HepG2 (cell line): ENCODE measurements around the gene HMHB1. TPM values are rescaled to one million over a fixed set of nuclear protein-coding genes. Genes with fewer than 3 reads are reported as not detected.

Experiments
- ATAC-seq: fragments of 200-7000 bp; cut with Tn5 transposase; 3 replicates; pipeline ENCODE4 v1.9.1; 2020; ENCODE audit warnings: mild to moderate bottlenecking, moderate library complexity
- BruUV-seq: library from RNA; stranded (reverse); fragments of 400-500 nt; replicated peaks from 2 replicates; lab custom pipeline; 2021; lab: Mats Ljungman, UMichigan
- CTCF ChIA-PET: fragments of 300-600 bp; formaldehyde crosslinking; extraction: SDS; loops from one replicate; lab custom pipeline; 2021; ENCODE audit warnings: low total read pairs, inconsistent platforms, low intra/inter-chr PET ratio; lab: Yijun Ruan, JAX
- POLR2A ChIA-PET: fragments of 350-600 bp; sonication (Branson Sonifier 250); formaldehyde crosslinking; loops from one replicate; lab custom pipeline; 2020; ENCODE audit warnings: antibody characterized with exemption, inconsistent platforms; lab: Yijun Ruan, JAX
- DNase-seq: peaks from one replicate; pipeline ENCODE4 v3.0.0-alpha.2; 2015; ENCODE audit warnings: low spot score
- FAIRE-seq: peaks from 3 replicates; lab custom pipeline; 2011; peaks lifted over from hg19 to GRCh38; lab: Jason Lieb, UNC
- H2AFZ ChIP-seq: one replicate; pipeline ENCODE4 v1.6.1; 2011; ENCODE audit warnings: low read length, inconsistent platforms
- H3K27ac ChIP-seq: fragments of 300-600 bp; 3 replicates; pipeline ENCODE4 v1.8.0; 2011; ENCODE audit warnings: mixed run types, mild to moderate bottlenecking, mixed read lengths, low read length, inconsistent platforms; ENCODE audit not compliant: insufficient read depth; ENCODE audit errors: extremely low read length
- H3K27me3 ChIP-seq, 2 experiments: fragments of 200-600 bp in 1 of 2; 2 replicates in 1 of 2; 3 replicates in 1 of 2; pipeline versions ENCODE4 v1.6.0 to v1.8.0; 2011; ENCODE audit warnings: low read length in 2 of 2, mild to moderate bottlenecking in 2 of 2, moderate library complexity in 2 of 2, inconsistent platforms in 1 of 2; ENCODE audit not compliant: insufficient read depth in 2 of 2, control insufficient read depth in 1 of 2
- H3K36me3 ChIP-seq, 2 experiments: fragments of 200-600 bp in 1 of 2; replicated peaks in 1 of 2; 2 replicates in 1 of 2; 3 replicates in 1 of 2; pipeline versions ENCODE4 v1.5.1 to v1.8.0; 2011; ENCODE audit warnings: low read length in 2 of 2, inconsistent platforms in 1 of 2; ENCODE audit not compliant: insufficient read depth in 2 of 2, control insufficient read depth in 1 of 2
- H3K4me1 ChIP-seq: 2 replicates; pipeline ENCODE4 v1.5.1; 2012; ENCODE audit warnings: low read length, inconsistent platforms; ENCODE audit not compliant: insufficient read depth
- H3K4me2 ChIP-seq: 2 replicates; pipeline ENCODE4 v1.6.0; 2011; ENCODE audit warnings: low read depth, low read length, inconsistent platforms
- H3K4me3 ChIP-seq, 3 experiments: fragments of 200-600 bp in 1 of 3; sonication (generic), shearing (Covaris generic) in 1 of 3; replicated peaks in 1 of 3; 2 replicates each; pipeline ENCODE4 v1.5.1; 2011 to 2016; ENCODE audit warnings: low read length in 3 of 3, inconsistent platforms in 2 of 3, low read depth in 2 of 3, mild to moderate bottlenecking in 2 of 3, control low read depth in 1 of 3, mixed read lengths in 1 of 3; ENCODE audit not compliant: insufficient read depth in 1 of 3
- H3K79me2 ChIP-seq: one replicate; pipeline ENCODE4 v1.6.1; 2011; ENCODE audit warnings: low read length, inconsistent platforms; ENCODE audit not compliant: insufficient read depth
- H3K9ac ChIP-seq: 2 replicates; pipeline ENCODE4 v1.6.0; 2011; ENCODE audit warnings: mild to moderate bottlenecking, low read depth, low read length, inconsistent platforms; ENCODE audit not compliant: insufficient read depth
- H3K9me3 ChIP-seq: 2 replicates; pipeline ENCODE4 v1.5.1; 2012; ENCODE audit warnings: mild to moderate bottlenecking, low read length
- H4K20me1 ChIP-seq: 2 replicates; pipeline ENCODE4 v1.6.0; 2011; ENCODE audit warnings: inconsistent platforms, mild to moderate bottlenecking, low read length, moderate library complexity; ENCODE audit not compliant: insufficient read depth
- AKNA ChIP-seq: sonication (generic); formaldehyde crosslinking; IDR thresholded peaks from 2 replicates; pipeline ENCODE4 v1.4.0; 2020; ENCODE audit warnings: missing genetic modification reagents, borderline replicate concordance
- GMEB1 ChIP-seq: sonication (generic); formaldehyde crosslinking; IDR thresholded peaks from 2 replicates; pipeline ENCODE4 v1.5.1; 2020; ENCODE audit warnings: missing genetic modification reagents, mild to moderate bottlenecking, borderline replicate concordance
- MEIS1 ChIP-seq: sonication (generic); formaldehyde crosslinking; IDR thresholded peaks from 2 replicates; pipeline ENCODE4 v1.9.0; 2021; ENCODE audit warnings: mild to moderate bottlenecking, missing genetic modification reagents, moderate library complexity, borderline replicate concordance
- SMARCC2 ChIP-seq: fragments of 450-650 bp; IDR thresholded peaks from 2 replicates; pipeline ENCODE4 v1.6.1; 2017; ENCODE audit warnings: antibody characterized with exemption, mild to moderate bottlenecking
- SMARCE1 ChIP-seq: fragments of 450-650 bp; IDR thresholded peaks from 2 replicates; pipeline ENCODE4 v1.6.1; 2017; ENCODE audit warnings: borderline replicate concordance
- SP4 ChIP-seq: sonication (generic); formaldehyde crosslinking; IDR thresholded peaks from 2 replicates; pipeline ENCODE4 v1.8.1; 2023; ENCODE audit warnings: mild to moderate bottlenecking, missing genetic modification reagents
- TOE1 ChIP-seq: sonication (generic); formaldehyde crosslinking; IDR thresholded peaks from 2 replicates; pipeline ENCODE4 v1.4.0; 2020; ENCODE audit warnings: mild to moderate bottlenecking, missing genetic modification reagents
- ZFP36L1 ChIP-seq: sonication (generic); formaldehyde crosslinking; IDR thresholded peaks from 2 replicates; pipeline ENCODE4 v1.8.0; 2022; ENCODE audit warnings: mild to moderate bottlenecking, missing genetic modification reagents, moderate library complexity
- ZMYM2 ChIP-seq: sonication (generic); formaldehyde crosslinking; IDR thresholded peaks from 2 replicates; pipeline ENCODE4 v1.8.0; 2022; ENCODE audit warnings: mild to moderate bottlenecking, missing genetic modification reagents
- ZNF34 ChIP-seq: sonication (generic); formaldehyde crosslinking; IDR thresholded peaks from 2 replicates; pipeline ENCODE4 v1.4.0; 2020; ENCODE audit warnings: mild to moderate bottlenecking, missing genetic modification reagents, borderline replicate concordance
- ZNF660 ChIP-seq: sonication (generic); formaldehyde crosslinking; IDR thresholded peaks from 2 replicates; pipeline ENCODE4 v1.5.1; 2020; ENCODE audit warnings: mild to moderate bottlenecking, low read depth, missing genetic modification reagents, borderline replicate concordance
- ZNF768 ChIP-seq: sonication (generic); formaldehyde crosslinking; IDR thresholded peaks from 2 replicates; pipeline ENCODE4 v1.4.0; 2020; ENCODE audit warnings: missing genetic modification reagents
- WGBS: methylation state at CpG from one replicate; pipeline ENCODE4 v1.1.6; 2017; ENCODE audit warnings: low lambda C conversion rate; 5-methylcytosine and 5-hydroxymethylcytosine counted together
- in situ Hi-C: cut with HindIII; loops from 2 replicates; pipeline ENCODE4 v1.10.0; 2017; ENCODE audit warnings: low pct_unique_long_range_greater_than_20kb; ENCODE audit not compliant: extremely low pct_ligation_motif_present
- intact Hi-C: fragments of 100-400 bp; cut with micrococcal nuclease; formaldehyde crosslinking; loops from one replicate; pipeline ENCODE4 v1.10.0; 2022; ENCODE audit not compliant: unreplicated experiment
- polyA plus RNA-seq, 8 experiments: library from polyadenylated mRNA; depleted of rRNA in 3 of 8; stranded (reverse) in 7 of 8; unstranded in 1 of 8; fragments of >200 nt; fragmentation: Illumina TruSeq in 4 of 8; extraction: Trizol in 4 of 8; gene quantifications; 2 replicates each; pipeline versions ENCODE4 v1.2.1 to v1.2.3, GENCODE V29; 2011 to 2016; ENCODE audit warnings: low read depth in 4 of 8, missing spikeins in 1 of 8, mixed read lengths in 1 of 8; ENCODE audit not compliant: insufficient read depth in 1 of 8
- total RNA-seq, 5 experiments: library from RNA; depleted of rRNA; stranded (reverse); fragments of >200 nt; fragmentation: Illumina TruSeq; extraction: Trizol; gene quantifications; 2 replicates each; pipeline ENCODE4 v1.2.3, GENCODE V29; 2016; ENCODE audit warnings: low read depth in 1 of 5
- TF ChIP-seq, protein P1 (sequence below): sonication (generic); formaldehyde crosslinking; IDR thresholded peaks from 2 replicates; pipeline ENCODE4 v1.5.0; 2020; ENCODE audit warnings: missing genetic modification reagents

HMHB1 gene
- total and polyA plus RNA-seq, 2 of the 13 experiments (the other 11 are each of a cell fraction or from before 2014, with no cell fraction given) = not detected

DNA sequence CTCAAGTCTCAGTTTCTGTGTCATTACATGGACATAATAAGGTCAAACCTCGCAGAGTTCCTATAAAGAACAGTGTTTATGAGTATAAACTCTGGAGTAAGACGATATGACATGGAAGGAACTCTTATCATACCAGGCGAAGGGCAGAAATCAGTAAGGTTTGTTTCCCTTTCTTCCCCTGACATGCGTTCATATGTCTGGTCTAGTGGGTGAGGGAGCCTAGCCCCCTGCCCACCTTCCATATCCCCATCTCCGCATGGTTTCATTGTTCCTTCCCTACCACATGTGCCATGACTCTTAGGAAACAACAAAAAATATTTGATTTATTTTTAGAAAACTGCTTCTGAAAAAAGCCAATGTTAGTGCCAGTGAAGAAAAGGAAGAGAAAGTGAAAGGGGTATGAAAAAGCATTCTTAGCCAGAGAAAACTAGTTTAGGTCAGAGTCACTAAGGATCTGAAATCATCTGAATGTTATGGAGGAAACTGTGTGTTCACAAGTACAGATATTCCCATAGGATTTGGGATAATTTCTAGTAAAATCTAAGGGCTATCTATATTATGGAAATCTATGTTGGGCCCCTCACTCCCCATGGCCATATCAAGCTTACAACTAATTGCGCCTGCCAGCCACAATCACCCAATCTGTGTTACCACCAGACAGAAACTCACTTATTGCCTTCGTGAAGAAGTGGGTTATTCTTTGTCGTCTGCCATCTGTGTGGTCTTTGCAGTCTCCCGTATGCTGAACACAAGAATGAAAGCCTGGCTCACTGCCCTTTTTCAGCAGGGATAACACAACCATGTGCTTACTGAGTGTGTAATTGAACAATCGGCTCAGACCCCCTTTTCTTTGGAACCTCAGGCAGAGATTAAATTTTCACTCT, 19.9 kb upstream of the HMHB1 start:
- ChIA-PET CTCF (no interaction called here), POLR2A (no interaction called here)
- Histone ChIP-seq H3K4me1 (no peaks in the 10 kb centered on the region), H3K4me3 (no peak overlapping the region), H3K27me3 (no peaks in the 10 kb centered on the region), H3K36me3 (no peaks in the 10 kb centered on the region), H2AFZ (no peak overlapping the region), H3K9me3 (no peaks in the 10 kb centered on the region), H4K20me1 (no peaks in the 10 kb centered on the region), H3K27ac (no peak overlapping the region), H3K9ac (no peak overlapping the region), H3K4me2 (no peak overlapping the region), H3K79me2 (no peaks in the 10 kb centered on the region)
- FAIRE-seq (no peak), DNase-seq (no peak), ATAC-seq (no peak)
- WGBS = 41% methylated on average over 10 of the region's 10 CpGs
- intact Hi-C loops = no loop called here
- in situ Hi-C loops = no loop called here
- no TSS peak for BruUV-seq
- no peak for TF ChIP-seq ZNF34 (CRISPR knock-in tag)
- TF ChIP-seq, protein P1, sequence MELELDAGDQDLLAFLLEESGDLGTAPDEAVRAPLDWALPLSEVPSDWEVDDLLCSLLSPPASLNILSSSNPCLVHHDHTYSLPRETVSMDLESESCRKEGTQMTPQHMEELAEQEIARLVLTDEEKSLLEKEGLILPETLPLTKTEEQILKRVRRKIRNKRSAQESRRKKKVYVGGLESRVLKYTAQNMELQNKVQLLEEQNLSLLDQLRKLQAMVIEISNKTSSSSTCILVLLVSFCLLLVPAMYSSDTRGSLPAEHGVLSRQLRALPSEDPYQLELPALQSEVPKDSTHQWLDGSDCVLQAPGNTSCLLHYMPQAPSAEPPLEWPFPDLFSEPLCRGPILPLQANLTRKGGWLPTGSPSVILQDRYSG (CRISPR knock-in tag) = no peak
- no peak for TF ChIP-seq SP4 (CRISPR knock-in tag)
- no peak for TF ChIP-seq SMARCC2
- no peak for TF ChIP-seq TOE1 (CRISPR knock-in tag)
- TF ChIP-seq AKNA (CRISPR knock-in tag) = no peak
- TF ChIP-seq SMARCE1 = no peak
- TF ChIP-seq ZFP36L1 (CRISPR knock-in tag) = no peak
- TF ChIP-seq ZMYM2 (CRISPR knock-in tag) = no peak
- no peak for TF ChIP-seq ZNF768
- no peak for TF ChIP-seq GMEB1 (CRISPR knock-in tag)
- no peak for TF ChIP-seq ZNF660 (CRISPR knock-in tag)
- no peak for TF ChIP-seq MEIS1 (CRISPR knock-in tag)
